H9 (cell line): Measurements from ENCODE around the gene TMEM178B. TPM values are rescaled to one million over a fixed set of nuclear protein-coding genes. Genes with fewer than 3 reads are reported as not detected.

Experiments
- DNase-seq: peaks from one replicate; pipeline ENCODE4 v3.0.0-alpha.2; 2017
- H2AFZ ChIP-seq: one replicate; pipeline ENCODE4 v1.6.1; 2013; ENCODE audit warnings: mild to moderate bottlenecking, low read length, control low read depth, moderate library complexity
- H2AK5ac ChIP-seq: 2 replicates; pipeline ENCODE4 v1.6.1; 2013; ENCODE audit warnings: low read length, control low read depth, mixed read lengths; ENCODE audit not compliant: insufficient read length
- H2BK120ac ChIP-seq: one replicate; pipeline ENCODE4 v1.6.1; 2013; ENCODE audit warnings: low read depth, mild to moderate bottlenecking, low read length, control low read depth, inconsistent platforms; ENCODE audit not compliant: poor library complexity, severe bottlenecking
- H2BK12ac ChIP-seq: 2 replicates; pipeline ENCODE4 v1.6.1; 2013; ENCODE audit warnings: low read length, control low read depth, mixed read lengths, low read depth; ENCODE audit not compliant: insufficient read length
- H2BK15ac ChIP-seq: 2 replicates; pipeline ENCODE4 v1.6.1; 2013; ENCODE audit warnings: low read depth, low read length, control low read depth
- H2BK20ac ChIP-seq: one replicate; pipeline ENCODE4 v1.6.1; 2013; ENCODE audit warnings: low read depth, mild to moderate bottlenecking, low read length, control low read depth, inconsistent platforms; ENCODE audit not compliant: poor library complexity, severe bottlenecking
- H2BK5ac ChIP-seq: 2 replicates; pipeline ENCODE4 v1.6.1; 2013; ENCODE audit warnings: low read length, control low read depth, mixed read lengths; ENCODE audit not compliant: insufficient read length
- H3K14ac ChIP-seq: 2 replicates; pipeline ENCODE4 v1.6.1; 2013; ENCODE audit warnings: low read length, control low read depth; ENCODE audit not compliant: insufficient read depth
- H3K18ac ChIP-seq: 2 replicates; pipeline ENCODE4 v1.6.1; 2013; ENCODE audit warnings: low read depth, mild to moderate bottlenecking, mixed read lengths, low read length, control low read depth; ENCODE audit not compliant: insufficient read length
- H3K23ac ChIP-seq: 2 replicates; pipeline ENCODE4 v1.6.1; 2013; ENCODE audit warnings: low read length, control low read depth, mixed read lengths, low read depth; ENCODE audit not compliant: insufficient read length
- H3K23me2 ChIP-seq: 2 replicates; pipeline ENCODE4 v1.6.1; 2013; ENCODE audit warnings: low read depth, mild to moderate bottlenecking, mixed read lengths, low read length, control low read depth; ENCODE audit not compliant: insufficient read length, poor library complexity, severe bottlenecking
- H3K27ac ChIP-seq: 2 replicates; pipeline ENCODE4 v1.5.1; 2013; ENCODE audit warnings: low read length, control low read depth, mixed read lengths, low read depth; ENCODE audit not compliant: insufficient read length
- H3K27me3 ChIP-seq: 2 replicates; pipeline ENCODE4 v1.6.1; 2013; ENCODE audit warnings: low read length, control low read depth, inconsistent platforms; ENCODE audit not compliant: insufficient read depth
- H3K4ac ChIP-seq: 2 replicates; pipeline ENCODE4 v1.6.1; 2013; ENCODE audit warnings: low read depth, mild to moderate bottlenecking, control low read depth, inconsistent platforms, low read length, moderate library complexity
- H3K4me1 ChIP-seq: 2 replicates; pipeline ENCODE4 v1.6.1; 2013; ENCODE audit warnings: low read length, control low read depth, inconsistent platforms; ENCODE audit not compliant: insufficient read depth
- H3K4me2 ChIP-seq: 2 replicates; pipeline ENCODE4 v1.6.1; 2013; ENCODE audit warnings: low read length, control low read depth, mixed read lengths; ENCODE audit not compliant: insufficient read length, insufficient read depth
- H3K56ac ChIP-seq: 2 replicates; pipeline ENCODE4 v1.6.1; 2013; ENCODE audit warnings: low read depth, mild to moderate bottlenecking, mixed read lengths, low read length, control low read depth; ENCODE audit not compliant: insufficient read length
- H3K79me1 ChIP-seq: 2 replicates; pipeline ENCODE4 v1.6.1; 2013; ENCODE audit warnings: low read depth, mild to moderate bottlenecking, moderate library complexity, low read length, control low read depth, inconsistent platforms; ENCODE audit not compliant: insufficient read depth, poor library complexity, severe bottlenecking
- H3K79me2 ChIP-seq: 2 replicates; pipeline ENCODE4 v1.6.1; 2013; ENCODE audit warnings: low read length, control low read depth, inconsistent platforms; ENCODE audit not compliant: insufficient read depth
- H3K9ac ChIP-seq: 2 replicates; pipeline ENCODE4 v1.6.1; 2013; ENCODE audit warnings: low read length, control low read depth, mixed read lengths; ENCODE audit not compliant: insufficient read length; ENCODE audit errors: extremely low read depth
- H3K9me3 ChIP-seq: one replicate; pipeline ENCODE4 v1.6.1; 2013; ENCODE audit warnings: low read depth, low read length, inconsistent platforms; ENCODE audit not compliant: control insufficient read depth
- H3T11ph ChIP-seq: one replicate; pipeline ENCODE4 v1.6.1; 2013; ENCODE audit warnings: mild to moderate bottlenecking, low read length, control low read depth, inconsistent platforms
- H4K20me1 ChIP-seq: one replicate; pipeline ENCODE4 v1.6.1; 2013; ENCODE audit not compliant: control insufficient read depth, insufficient read length, insufficient read depth
- H4K5ac ChIP-seq: 2 replicates; pipeline ENCODE4 v1.6.1; 2013; ENCODE audit warnings: low read depth, mild to moderate bottlenecking, mixed read lengths, low read length, control low read depth; ENCODE audit not compliant: insufficient read length
- H4K8ac ChIP-seq: replicated peaks from 2 replicates; pipeline ENCODE4 v1.6.1; 2013; ENCODE audit warnings: low read length, control low read depth, mixed read lengths, low read depth; ENCODE audit not compliant: insufficient read length
- H4K91ac ChIP-seq: 2 replicates; pipeline ENCODE4 v1.6.1; 2013; ENCODE audit warnings: low read depth, mild to moderate bottlenecking, moderate library complexity, mixed read lengths, low read length, control low read depth; ENCODE audit not compliant: insufficient read length
- H3K27ac Mint-ChIP-seq, 3 experiments: 2 replicates in 2 of 3; 3 replicates in 1 of 3; pipeline ENCODE4 v1.8.0; 2020 to 2021; ENCODE audit warnings: mixed read lengths in 3 of 3, mild to moderate bottlenecking in 1 of 3, moderate library complexity in 1 of 3
- H3K27me3 Mint-ChIP-seq: 2 replicates; pipeline ENCODE4 v1.8.0; 2021; ENCODE audit warnings: low read depth, mild to moderate bottlenecking, moderate library complexity, mixed read lengths
- H3K36me3 Mint-ChIP-seq, 3 experiments: 2 replicates in 2 of 3; 3 replicates in 1 of 3; pipeline ENCODE4 v1.8.0; 2020 to 2021; ENCODE audit warnings: low read depth in 3 of 3, mixed read lengths in 3 of 3; ENCODE audit not compliant: insufficient read depth in 1 of 3
- H3K4me1 Mint-ChIP-seq, 2 experiments: 2 replicates each; pipeline ENCODE4 v1.8.0; 2020; ENCODE audit warnings: mixed read lengths in 2 of 2
- H3K4me3 Mint-ChIP-seq, 2 experiments: 2 replicates in 1 of 2; 3 replicates in 1 of 2; pipeline ENCODE4 v1.8.0; 2020 to 2021; ENCODE audit warnings: mild to moderate bottlenecking in 2 of 2, mixed read lengths in 2 of 2, moderate library complexity in 1 of 2
- H3K9me3 Mint-ChIP-seq, 2 experiments: 2 replicates in 1 of 2; 3 replicates in 1 of 2; pipeline ENCODE4 v1.8.0; 2020; ENCODE audit warnings: mild to moderate bottlenecking in 2 of 2, mixed read lengths in 2 of 2, moderate library complexity in 1 of 2
- CTCF ChIP-seq: fragments of 200-600 bp; sonication (generic); conservative IDR thresholded peaks from 3 replicates; pipeline ENCODE4 v1.8.0; 2021; ENCODE audit warnings: antibody characterized with exemption, mild to moderate bottlenecking
- WGBS: extraction: QIAGEN DNeasy Blood & Tissue Kit; methylation state at CpG from one replicate; pipeline ENCODE4 v1.1.7; 2013; ENCODE audit warnings: missing lambda C conversion rate, low lambda C conversion rate, mixed read lengths; ENCODE audit not compliant: insufficient read length; ENCODE audit errors: extremely low coverage; 5-methylcytosine and 5-hydroxymethylcytosine counted together
- total RNA-seq: library from RNA; stranded (reverse); gene quantifications from 2 replicates; pipeline ENCODE4 v1.2.1, GENCODE V29; 2021

Gene TMEM178B
- total RNA-seq, 1 experiment from 2014 or later: 11.3 TPM

GRCh38 chr7:141251180-141251579, 177.3 kb downstream of the TMEM178B start:
- Histone ChIP-seq H3K27ac (no peak overlapping the region), H3K9ac (no peak overlapping the region), H3T11ph (no peak overlapping the region), H3K23ac (no peak overlapping the region), H4K20me1 (no peaks in the 10 kb centered on the region), H2BK5ac (no peak overlapping the region), H2BK20ac (no peak overlapping the region), H2AFZ (no peak overlapping the region), H3K56ac (no peak overlapping the region), H3K4me2 (no peak overlapping the region), H2BK15ac (no peak overlapping the region), H3K14ac (no peak overlapping the region), H2BK120ac (no peak overlapping the region), H4K91ac (no peak overlapping the region), H2AK5ac (no peak overlapping the region), H2BK12ac (no peak overlapping the region), H3K4me1 (peaks cover 4% of the 10 kb centered on the region; the same call in 1 of the 2 replicates), H3K4ac (no peak overlapping the region), H3K9me3 (no peaks in the 10 kb centered on the region), H3K18ac (no peak overlapping the region), H4K8ac (no peak overlapping the region), H3K79me1 (no peaks in the 10 kb centered on the region), H3K23me2 (no peaks in the 10 kb centered on the region), H4K5ac (no peak overlapping the region), H3K27me3 (no peaks in the 10 kb centered on the region), H3K79me2 (no peaks in the 10 kb centered on the region)
- H3K27me3 Mint-ChIP-seq: no peaks in the 10 kb centered on the region
- WGBS: no CpG with 5 or more reads among the region's 1 CpG
- DNase-seq: no peak
- peaks cover 11% of the 10 kb centered on the region in 2 experiments for H3K4me1 Mint-ChIP-seq
- H3K36me3 Mint-ChIP-seq: no peaks in the 10 kb centered on the region
- TF ChIP-seq CTCF: no peak
- no peak overlapping the region for H3K27ac Mint-ChIP-seq
- peaks cover 0 to 3% of the 10 kb centered on the region in 2 experiments; a peak in 1 of 5 replicates for H3K9me3 Mint-ChIP-seq
- H3K4me3 Mint-ChIP-seq: no peak overlapping the region
